Measurements from ENCODE around the gene DOCK6. TPM values are rescaled to one million over a fixed set of nuclear protein-coding genes. Genes with fewer than 3 reads are reported as not detected.

Gene DOCK6
- polyA plus RNA-seq, 1 donor (not counting 4 experiments of a cell fraction or from before 2014, with no cell fraction given) = 9.1 TPM

GRCh38 chr19:11172576-11172975 is 89.7 kb downstream of the DOCK6 start:
- no peaks in the 10 kb centered on the region for H4K20me1 ChIP-seq (ENCODE audit: control insufficient read depth, extremely low read depth, insufficient read depth, low read length)
- no peak overlapping the region for H3K27ac ChIP-seq (ENCODE audit: control insufficient read depth, insufficient read depth, low read length)
- no peak for TF ChIP-seq CTCF (optimal IDR thresholded peaks at IDR 0.05 in 1 of 3, IDR thresholded peaks at IDR 0.05 in 1 of 3, conservative IDR thresholded peaks at IDR 0.05 in 1 of 3; ENCODE audit: extremely low read depth in 1 of 3, insufficient read depth in 2 of 3, low read length in 3 of 3)
- no peak for TF ChIP-seq EZH2 (IDR thresholded peaks at IDR 0.05; ENCODE audit: low read length)
- DNase-seq (ENCODE audit: low read depth, low spot score) (no peak), FAIRE-seq (no peak)
- H3K4me2 ChIP-seq (ENCODE audit: control insufficient read depth, extremely low read depth, insufficient read depth, low read depth, low read length) = no peak overlapping the region
- no peak overlapping the region for H2AFZ ChIP-seq (ENCODE audit: control insufficient read depth, low read length)
- peaks cover 16% of the 10 kb centered on the region for H3K4me1 ChIP-seq (ENCODE audit: control insufficient read depth, extremely low read depth, insufficient read depth, low read length)
- H3K27me3 ChIP-seq (ENCODE audit: control insufficient read depth, extremely low read depth, insufficient read depth, low read length) = no peaks in the 10 kb centered on the region
- H3K9me1 ChIP-seq (ENCODE audit: control insufficient read depth, extremely low read depth, insufficient read depth, low read length) = no peaks in the 10 kb centered on the region
- no peak overlapping the region for H3K9ac ChIP-seq (ENCODE audit: control insufficient read depth, extremely low read depth, insufficient read depth, low read length)
- no peaks in the 10 kb centered on the region for H3K79me2 ChIP-seq (ENCODE audit: control insufficient read depth, insufficient read depth, low read length)
- dilution Hi-C loops (cut with MboI; ENCODE audit: extremely low pct_ligation_motif_present, low sequenced_read_pairs) = no loop called here
- H3K9me3 ChIP-seq (ENCODE audit: control insufficient read depth, low read depth, low read length) = no peaks in the 10 kb centered on the region
- no peak overlapping the region for H3K4me3 ChIP-seq (ENCODE audit: control insufficient read depth in 2 of 3, extremely low read depth in 1 of 3, insufficient read depth in 2 of 3, low read depth in 1 of 3, low read length in 3 of 3)
- H3K36me3 ChIP-seq (ENCODE audit: control insufficient read depth in 2 of 2, extremely low read depth in 1 of 2, insufficient read depth in 2 of 2, low read length in 2 of 2) = no peaks in the 10 kb centered on the region

- Histone ChIP-seq H3K27ac (ENCODE audit: control insufficient read depth, insufficient read depth, low read length) (no peak overlapping the region), H3K9me1 (ENCODE audit: control insufficient read depth, extremely low read depth, insufficient read depth, low read length) (no peaks in the 10 kb centered on the region), H2AFZ (ENCODE audit: control insufficient read depth, low read length) (no peak overlapping the region), H3K4me3 (ENCODE audit: control insufficient read depth in 2 of 3, extremely low read depth in 1 of 3, insufficient read depth in 2 of 3, low read depth in 1 of 3, low read length in 3 of 3) (no peak overlapping the region), H3K36me3 (ENCODE audit: control insufficient read depth in 2 of 2, extremely low read depth in 1 of 2, insufficient read depth in 2 of 2, low read length in 2 of 2) (no peaks in the 10 kb centered on the region), H3K9ac (ENCODE audit: control insufficient read depth, extremely low read depth, insufficient read depth, low read length) (no peak overlapping the region), H3K4me2 (ENCODE audit: control insufficient read depth, extremely low read depth, insufficient read depth, low read depth, low read length) (no peak overlapping the region), H3K79me2 (ENCODE audit: control insufficient read depth, insufficient read depth, low read length) (no peaks in the 10 kb centered on the region), H3K9me3 (ENCODE audit: control insufficient read depth, low read depth, low read length) (no peaks in the 10 kb centered on the region), H3K27me3 (ENCODE audit: control insufficient read depth, extremely low read depth, insufficient read depth, low read length) (no peaks in the 10 kb centered on the region), H3K4me1 (ENCODE audit: control insufficient read depth, extremely low read depth, insufficient read depth, low read length) (peaks cover 16% of the 10 kb centered on the region), H4K20me1 (ENCODE audit: control insufficient read depth, extremely low read depth, insufficient read depth, low read length) (no peaks in the 10 kb centered on the region)
- FAIRE-seq (no peak), DNase-seq (ENCODE audit: low read depth, low spot score) (no peak)
- dilution Hi-C loops (cut with MboI; ENCODE audit: extremely low pct_ligation_motif_present, low sequenced_read_pairs) = no loop called here
- TF ChIP-seq EZH2 (IDR thresholded peaks at IDR 0.05; ENCODE audit: low read length) (no peak), CTCF (optimal IDR thresholded peaks at IDR 0.05 in 1 of 3, IDR thresholded peaks at IDR 0.05 in 1 of 3, conservative IDR thresholded peaks at IDR 0.05 in 1 of 3; ENCODE audit: extremely low read depth in 1 of 3, insufficient read depth in 2 of 3, low read length in 3 of 3) (no peak)
Measured at GRCh38 chr19:11171144-11171543, 91.2 kb downstream of the DOCK6 start.

Measured in keratinocyte (primary cell).